Measurements from ENCODE around the gene PCYT1A.

GRCh38 chr3:196219194-196219969 is 68.1 kb downstream of the PCYT1A start:
- TF ChIP-seq CTCF (IDR thresholded peaks at IDR 0.05) (no peak), POLR2A (IDR thresholded peaks at IDR 0.05) (peak in 1 of 2 donors; percentile 65)
